ENCODE results near the gene FOXP1.

The FOXP1 gene

DNA sequence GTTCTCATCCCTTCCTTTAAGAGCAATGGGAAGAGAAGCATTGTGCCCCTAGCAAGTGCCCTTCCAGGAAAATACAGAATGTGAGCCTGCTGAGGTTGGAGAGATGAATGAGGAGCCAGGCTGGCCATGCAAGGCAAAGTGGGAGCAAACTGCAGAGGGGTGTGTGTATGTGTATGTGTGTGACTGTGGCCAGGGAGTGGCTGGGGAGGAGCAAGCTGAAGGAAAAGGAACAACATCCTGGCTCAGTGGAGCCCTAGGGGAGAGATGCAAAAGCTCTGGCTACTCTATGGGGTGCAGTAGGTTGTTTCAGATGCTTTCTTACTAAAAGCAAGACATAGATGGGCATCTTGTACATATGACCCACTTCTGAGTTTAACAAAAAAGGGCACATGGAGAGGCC lies 20.6 kb downstream of the FOXP1 start:
- FAIRE-seq: no peak

GRCh38 chr3:71560665-71561064 lies 22.9 kb downstream of the FOXP1 start:
- no peak for FAIRE-seq

GRCh38 chr3:71559578-71560162 lies 23.9 kb downstream of the FOXP1 start:
- no peak for FAIRE-seq

- FAIRE-seq: no peak
Measured at GRCh38 chr3:71559021-71559420, 24.5 kb downstream of the FOXP1 start.

GRCh38 chr3:71554649-71555048 lies 28.9 kb downstream of the FOXP1 start:
- FAIRE-seq: no peak

- no peak for FAIRE-seq
Measured at GRCh38 chr3:71551311-71551919, 32.1 kb downstream of the FOXP1 start.

- no peak for FAIRE-seq
Measured at GRCh38 chr3:71549951-71550350, 33.6 kb downstream of the FOXP1 start.

DNA sequence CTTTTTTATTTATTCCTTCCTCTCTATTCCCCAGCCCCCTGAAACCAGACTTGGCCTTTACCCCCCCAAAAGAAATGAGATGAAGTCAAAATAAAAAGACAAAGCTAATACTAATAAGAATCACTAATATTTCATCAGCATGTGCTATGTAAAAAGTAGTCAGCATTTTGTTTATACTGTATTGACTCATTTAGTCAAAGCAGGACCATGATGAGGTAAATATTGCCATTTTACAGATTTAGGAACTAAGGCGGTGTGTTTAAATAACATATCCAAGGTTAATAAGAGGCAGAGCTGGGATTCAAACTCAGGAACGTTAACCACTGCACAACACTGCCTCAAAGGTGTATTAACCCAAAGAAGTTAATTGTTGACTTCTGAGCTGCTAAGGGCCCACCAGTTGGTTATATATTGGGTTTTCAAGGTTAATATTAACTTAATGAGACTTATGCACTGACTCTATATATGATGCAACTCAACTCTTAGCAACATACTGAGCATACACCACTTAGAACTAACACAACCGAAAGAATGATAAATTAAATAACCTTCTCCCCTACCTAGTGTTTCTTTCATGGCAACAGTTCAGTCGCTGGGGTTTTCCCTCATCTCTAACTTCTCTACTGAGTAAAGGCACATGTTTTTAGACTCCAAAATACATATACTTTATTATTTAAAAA lies 34.7 kb downstream of the FOXP1 start:
- no peak for FAIRE-seq

- FAIRE-seq: no peak
Measured at GRCh38 chr3:71547249-71548198, 36.0 kb downstream of the FOXP1 start.

DNA sequence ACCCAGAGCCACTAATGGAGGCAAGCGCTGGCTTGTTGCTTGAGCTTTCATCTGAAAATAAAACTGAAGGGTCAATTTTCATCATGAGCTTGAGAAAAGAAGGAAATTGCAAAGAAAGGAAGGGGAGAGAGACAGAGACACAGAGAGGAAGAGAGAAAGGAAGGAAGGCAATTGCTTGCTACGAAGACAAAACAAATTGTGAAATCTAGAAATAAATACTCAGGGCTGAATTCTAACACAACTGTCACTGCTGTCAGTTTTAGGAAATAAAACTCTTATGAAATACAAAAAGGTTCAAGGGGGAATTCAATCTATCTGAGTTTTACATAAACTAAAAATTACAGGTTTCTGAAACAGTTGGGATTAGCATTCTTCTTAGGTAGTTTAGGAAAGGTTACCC lies 36.7 kb downstream of the FOXP1 start:
- FAIRE-seq: no peak

DNA sequence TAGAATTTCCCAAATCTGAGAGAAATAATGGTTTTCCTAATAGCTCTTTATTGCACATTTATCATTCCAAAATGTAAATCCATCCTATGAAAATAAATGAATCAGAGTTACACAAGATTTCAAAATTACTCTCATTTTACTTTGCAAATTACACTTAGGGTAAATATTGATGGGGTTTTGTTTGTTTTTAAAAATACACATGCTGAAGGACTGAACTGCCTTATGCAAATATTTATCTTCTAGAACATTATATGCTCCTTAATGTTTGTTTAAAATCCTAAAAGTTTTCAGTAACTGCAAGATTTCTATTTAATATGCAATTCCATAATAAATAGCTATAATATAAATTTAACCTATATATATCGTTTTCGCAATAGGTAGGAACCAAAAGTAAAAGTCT lies 38.2 kb downstream of the FOXP1 start:
- FAIRE-seq: no peak

- FAIRE-seq: no peak
Measured at GRCh38 chr3:71543371-71544016, 40.0 kb downstream of the FOXP1 start.

DNA sequence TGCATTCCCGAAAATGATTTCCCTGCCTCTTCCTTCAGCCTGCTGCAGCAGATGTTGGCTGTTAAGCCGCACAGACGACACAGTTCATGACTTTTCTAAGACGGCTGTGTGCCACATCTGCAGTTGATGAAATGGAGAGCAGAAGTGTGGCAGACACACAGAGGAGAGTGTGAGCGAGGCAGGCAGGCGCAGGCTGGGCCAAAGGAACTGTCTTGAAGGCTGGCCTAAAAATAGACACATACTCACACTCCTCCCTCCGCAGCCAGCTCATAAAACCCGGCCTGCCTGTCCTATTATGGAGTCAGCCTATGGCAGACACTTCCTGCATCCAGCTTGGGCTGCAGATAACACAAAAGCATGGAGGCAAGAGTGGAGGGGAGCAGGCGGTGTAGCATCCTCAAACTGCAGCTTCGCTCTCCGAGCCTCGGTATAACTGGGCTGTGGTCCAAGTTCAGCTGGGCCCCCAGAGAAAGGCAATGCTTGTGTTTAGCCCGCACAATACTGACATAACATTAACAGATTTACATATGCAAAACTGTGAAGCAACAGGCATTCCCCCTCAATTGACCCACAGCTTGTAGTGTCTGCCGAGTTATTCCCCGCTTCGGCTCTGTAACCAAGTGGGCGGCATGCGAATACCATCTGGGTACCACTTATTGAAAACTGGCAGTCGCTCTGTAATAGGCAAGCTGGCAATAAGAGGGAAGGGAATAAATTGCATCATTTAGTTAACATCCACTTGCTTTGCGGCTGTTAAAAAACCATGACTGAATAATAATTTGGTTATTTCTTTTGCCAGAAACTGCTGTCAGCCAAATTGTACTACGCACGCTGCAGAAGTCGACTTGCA lies 40.8 kb downstream of the FOXP1 start:
- FAIRE-seq: peak; percentile 82

GRCh38 chr3:71541313-71541712 lies 42.2 kb downstream of the FOXP1 start:
- no peak for FAIRE-seq

- FAIRE-seq: no peak
Measured at GRCh38 chr3:71537211-71537611, 46.3 kb downstream of the FOXP1 start.

DNA sequence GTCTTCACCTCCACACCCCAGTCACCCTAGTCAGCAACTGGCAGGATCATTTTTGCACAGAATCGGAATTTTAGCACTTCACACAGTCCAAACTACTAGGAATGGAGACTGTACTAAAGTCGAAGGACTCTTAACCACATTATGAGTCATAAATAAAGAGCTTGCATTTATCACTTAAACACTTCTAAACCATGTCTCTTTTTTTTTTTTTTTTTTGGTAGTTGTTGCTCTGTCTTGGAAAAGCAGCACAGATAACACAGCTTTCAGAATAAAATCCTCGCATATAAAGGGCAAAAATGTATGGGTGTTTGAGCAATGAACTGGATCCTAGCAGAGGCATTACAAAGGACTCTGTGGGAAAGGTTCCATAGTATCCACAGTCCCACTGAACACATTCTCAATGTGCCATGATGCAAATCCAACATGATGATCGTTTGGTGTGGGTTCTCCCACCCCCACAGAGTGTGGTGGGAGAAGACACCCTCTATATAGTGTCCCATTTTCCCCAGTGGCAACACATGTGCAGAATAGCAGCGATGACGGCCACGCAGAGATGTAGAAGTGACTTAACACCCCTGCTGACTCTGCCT lies 47.1 kb downstream of the FOXP1 start:
- FAIRE-seq: no peak

DNA sequence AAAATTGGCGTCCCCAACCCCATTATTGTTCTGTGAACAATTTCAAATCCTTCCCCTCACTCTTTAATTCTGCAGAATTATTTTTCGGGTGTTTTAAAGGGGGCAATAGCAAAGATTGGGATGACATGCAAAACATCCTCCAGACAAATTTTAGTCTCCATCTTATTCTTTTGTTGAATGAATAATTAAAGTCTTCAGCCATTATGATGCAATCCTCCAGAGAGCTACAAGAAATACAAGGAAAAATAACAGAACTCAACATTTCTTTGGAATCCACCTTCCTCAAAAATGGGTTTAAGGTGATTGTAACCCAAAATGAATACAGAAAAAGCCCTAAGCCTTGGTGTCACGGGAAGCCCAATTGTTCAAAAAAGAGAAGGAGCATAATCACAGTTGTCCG lies 49.9 kb downstream of the FOXP1 start:
- FAIRE-seq: no peak

DNA sequence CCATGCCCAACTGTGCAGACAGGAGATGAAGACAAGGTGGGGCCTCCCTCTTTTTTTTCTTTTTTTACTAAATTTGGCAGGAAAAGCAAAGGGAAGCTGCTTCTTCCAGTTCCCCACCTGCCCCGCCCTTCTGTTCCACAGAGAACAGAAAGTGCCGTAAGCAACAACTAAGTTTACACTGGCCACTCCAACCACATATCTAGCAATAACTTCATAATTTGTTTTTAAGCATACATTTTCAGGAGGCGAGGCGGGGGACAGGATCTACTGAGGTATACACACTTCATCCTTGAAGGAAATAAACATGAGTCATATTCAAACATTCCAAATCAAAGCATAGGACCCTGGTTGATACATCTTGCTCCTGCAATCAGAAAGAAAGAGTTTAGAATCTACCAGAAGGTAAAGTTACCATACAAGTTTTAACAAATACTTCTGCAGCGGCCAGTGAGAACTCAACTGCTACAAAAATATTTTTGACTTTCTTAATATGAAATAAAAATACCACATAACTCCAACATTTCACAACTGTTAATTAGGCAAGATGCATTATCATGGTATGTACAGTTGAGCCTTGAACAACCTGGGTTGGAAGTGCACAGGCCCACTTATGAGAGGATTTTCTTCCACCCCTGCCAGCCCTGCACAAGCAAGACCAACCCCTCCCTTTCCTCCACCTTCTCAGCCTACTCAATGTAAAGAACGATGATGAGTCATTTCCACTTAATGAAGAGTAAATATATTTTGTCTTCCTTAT lies 50.7 kb downstream of the FOXP1 start:
- FAIRE-seq: no peak

- FAIRE-seq: no peak
Measured at GRCh38 chr3:71530903-71531530, 52.5 kb downstream of the FOXP1 start.

DNA sequence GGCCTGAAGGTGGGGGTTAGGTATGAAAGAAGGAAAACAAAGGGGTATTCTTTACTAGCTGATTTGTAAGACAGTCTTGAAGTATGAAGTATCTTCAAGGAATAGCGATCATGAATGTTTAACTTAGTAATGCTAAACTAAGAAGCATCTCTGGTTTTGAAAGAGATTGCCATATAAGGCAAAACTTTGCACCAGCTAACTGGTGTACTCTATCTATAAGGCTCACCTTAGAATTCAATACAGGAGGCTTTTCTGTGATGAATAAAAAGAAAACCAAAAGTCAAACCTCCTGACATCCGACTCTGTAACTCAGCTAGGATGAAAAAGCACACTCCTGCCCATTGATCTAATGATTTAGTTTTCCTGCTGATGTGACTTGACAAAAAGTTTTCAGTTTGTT lies 54.7 kb downstream of the FOXP1 start:
- FAIRE-seq: no peak

Measured in endometrium (tissue), 2 donors.